ENCODE results near the gene MRPS30.

The MRPS30 gene

DNA sequence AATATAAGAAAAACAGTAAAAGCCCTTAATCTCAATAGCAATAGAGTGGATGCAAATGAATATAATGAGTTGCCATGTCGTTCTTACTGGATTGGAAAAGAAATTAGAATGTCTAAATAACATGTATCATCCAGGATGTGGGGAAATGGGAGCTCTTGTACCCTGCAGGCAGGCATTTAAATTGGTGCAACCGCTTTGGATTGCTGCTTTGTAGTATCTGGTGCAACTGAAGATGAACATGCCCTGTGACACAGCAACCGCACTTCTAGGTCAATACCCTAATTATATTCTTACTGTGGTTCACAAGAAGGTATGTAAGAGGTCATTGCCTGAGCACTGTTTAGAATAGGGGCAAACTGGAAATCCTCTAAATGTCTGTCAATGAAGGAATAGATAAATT, 18.9 kb downstream of the MRPS30 start:
- Histone ChIP-seq H3K27me3 (ENCODE audit: insufficient read depth, poor library complexity, severe bottlenecking) (no peaks in the 10 kb centered on the region), H3K4me3 (ENCODE audit: severe bottlenecking) (no peak overlapping the region), H3K4me1 (ENCODE audit: insufficient read depth, poor library complexity, severe bottlenecking) (no peaks in the 10 kb centered on the region), H3K27ac (ENCODE audit: poor library complexity, severe bottlenecking) (no peak overlapping the region), H3K36me3 (ENCODE audit: low read depth) (peaks cover 17% of the 10 kb centered on the region), H3K9me3 (ENCODE audit: severe bottlenecking) (no peaks in the 10 kb centered on the region)
- TF ChIP-seq, protein P1, sequence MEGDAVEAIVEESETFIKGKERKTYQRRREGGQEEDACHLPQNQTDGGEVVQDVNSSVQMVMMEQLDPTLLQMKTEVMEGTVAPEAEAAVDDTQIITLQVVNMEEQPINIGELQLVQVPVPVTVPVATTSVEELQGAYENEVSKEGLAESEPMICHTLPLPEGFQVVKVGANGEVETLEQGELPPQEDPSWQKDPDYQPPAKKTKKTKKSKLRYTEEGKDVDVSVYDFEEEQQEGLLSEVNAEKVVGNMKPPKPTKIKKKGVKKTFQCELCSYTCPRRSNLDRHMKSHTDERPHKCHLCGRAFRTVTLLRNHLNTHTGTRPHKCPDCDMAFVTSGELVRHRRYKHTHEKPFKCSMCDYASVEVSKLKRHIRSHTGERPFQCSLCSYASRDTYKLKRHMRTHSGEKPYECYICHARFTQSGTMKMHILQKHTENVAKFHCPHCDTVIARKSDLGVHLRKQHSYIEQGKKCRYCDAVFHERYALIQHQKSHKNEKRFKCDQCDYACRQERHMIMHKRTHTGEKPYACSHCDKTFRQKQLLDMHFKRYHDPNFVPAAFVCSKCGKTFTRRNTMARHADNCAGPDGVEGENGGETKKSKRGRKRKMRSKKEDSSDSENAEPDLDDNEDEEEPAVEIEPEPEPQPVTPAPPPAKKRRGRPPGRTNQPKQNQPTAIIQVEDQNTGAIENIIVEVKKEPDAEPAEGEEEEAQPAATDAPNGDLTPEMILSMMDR (IDR thresholded peaks at IDR 0.05; ENCODE audit: poor library complexity, severe bottlenecking): no peak
- ATAC-seq (ENCODE audit: low read depth) (no peak), DNase-seq (ENCODE audit: low spot score) (no peak)

DNA sequence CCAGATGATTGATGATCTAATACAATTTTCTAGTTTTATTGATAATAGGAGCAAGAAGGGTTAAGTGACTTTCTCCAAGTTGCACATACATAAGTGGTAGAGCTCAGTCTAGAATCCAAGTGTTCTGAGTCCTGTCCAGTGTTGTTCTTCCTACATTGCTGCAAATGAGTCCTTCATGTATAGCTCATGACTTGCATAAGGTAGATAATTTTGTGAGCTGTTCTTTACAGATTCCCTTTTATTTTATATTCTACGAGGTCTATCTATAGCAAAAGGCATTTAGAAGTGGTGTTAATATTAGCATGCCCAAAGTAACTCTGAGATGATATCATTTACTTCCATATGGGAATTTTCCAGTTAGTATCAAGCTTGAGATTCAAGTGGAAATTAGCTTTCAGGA, 20.0 kb downstream of the MRPS30 start:
- TF ChIP-seq, protein P1 (IDR thresholded peaks at IDR 0.05; ENCODE audit: poor library complexity, severe bottlenecking): no peak
- no peak for ATAC-seq (ENCODE audit: low read depth)

DNA sequence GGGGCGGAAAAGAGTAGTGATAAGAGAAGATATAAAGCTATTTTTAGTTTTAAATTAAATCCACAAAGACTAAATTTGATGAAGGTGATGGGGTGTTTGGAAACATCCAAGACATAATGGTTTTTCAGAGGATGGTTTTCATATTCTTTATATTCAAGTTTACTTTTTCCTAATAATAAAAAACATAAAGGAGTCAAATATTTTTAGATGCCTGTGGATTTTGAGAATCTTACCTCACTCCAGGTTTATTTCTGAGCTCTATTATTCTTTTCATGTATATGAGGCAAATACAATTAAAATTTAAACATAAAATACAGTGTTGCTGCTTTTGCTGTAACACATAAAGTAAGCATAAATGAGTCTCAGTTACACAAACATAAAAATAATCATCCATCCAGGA, 22.2 kb downstream of the MRPS30 start:
- no peak overlapping the region for H3K27ac ChIP-seq (ENCODE audit: poor library complexity, severe bottlenecking)
- H3K27me3 ChIP-seq (ENCODE audit: insufficient read depth, poor library complexity, severe bottlenecking): no peaks in the 10 kb centered on the region
- H3K36me3 ChIP-seq (ENCODE audit: low read depth): no peaks in the 10 kb centered on the region
- no peak for DNase-seq (ENCODE audit: low spot score)
- H3K9me3 ChIP-seq (ENCODE audit: severe bottlenecking): no peaks in the 10 kb centered on the region
- no peaks in the 10 kb centered on the region for H3K4me1 ChIP-seq (ENCODE audit: insufficient read depth, poor library complexity, severe bottlenecking)
- no peak for ATAC-seq (ENCODE audit: low read depth)
- H3K4me3 ChIP-seq (ENCODE audit: severe bottlenecking): no peak overlapping the region
- TF ChIP-seq, protein P1 (IDR thresholded peaks at IDR 0.05; ENCODE audit: poor library complexity, severe bottlenecking): no peak

More for the DNA sequence above, 20.0 kb downstream of the MRPS30 start:
- H3K4me1 ChIP-seq (ENCODE audit: insufficient read depth, poor library complexity, severe bottlenecking): no peaks in the 10 kb centered on the region
- no peak overlapping the region for H3K27ac ChIP-seq (ENCODE audit: poor library complexity, severe bottlenecking)
- DNase-seq (ENCODE audit: low spot score): no peak
- no peaks in the 10 kb centered on the region for H3K9me3 ChIP-seq (ENCODE audit: severe bottlenecking)
- no peaks in the 10 kb centered on the region for H3K27me3 ChIP-seq (ENCODE audit: insufficient read depth, poor library complexity, severe bottlenecking)
- peaks cover 6% of the 10 kb centered on the region for H3K36me3 ChIP-seq (ENCODE audit: low read depth)
- H3K4me3 ChIP-seq (ENCODE audit: severe bottlenecking): no peak overlapping the region

DNA sequence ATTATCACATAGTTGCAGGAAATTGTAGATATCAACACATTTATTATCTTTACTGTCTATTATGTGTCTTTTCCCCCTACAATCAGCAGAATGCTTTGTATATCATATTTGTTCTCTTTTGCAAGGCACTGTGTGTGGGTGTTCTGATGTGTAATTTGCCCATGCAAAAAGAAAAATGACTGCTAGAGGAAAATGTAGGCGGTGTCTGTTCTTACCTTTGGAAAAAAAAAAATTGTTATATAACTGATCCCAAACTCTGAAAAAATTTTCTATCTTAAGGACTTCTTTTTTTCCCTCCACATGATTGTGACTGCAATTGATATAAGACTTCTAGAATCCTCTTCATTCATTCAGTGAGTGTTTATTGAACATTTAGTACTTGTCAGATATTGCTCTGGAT, 24.5 kb downstream of the MRPS30 start:
- no peaks in the 10 kb centered on the region for H3K36me3 ChIP-seq (ENCODE audit: low read depth)
- TF ChIP-seq, protein P1 (IDR thresholded peaks at IDR 0.05; ENCODE audit: poor library complexity, severe bottlenecking): no peak
- ATAC-seq (ENCODE audit: low read depth): no peak

DNA sequence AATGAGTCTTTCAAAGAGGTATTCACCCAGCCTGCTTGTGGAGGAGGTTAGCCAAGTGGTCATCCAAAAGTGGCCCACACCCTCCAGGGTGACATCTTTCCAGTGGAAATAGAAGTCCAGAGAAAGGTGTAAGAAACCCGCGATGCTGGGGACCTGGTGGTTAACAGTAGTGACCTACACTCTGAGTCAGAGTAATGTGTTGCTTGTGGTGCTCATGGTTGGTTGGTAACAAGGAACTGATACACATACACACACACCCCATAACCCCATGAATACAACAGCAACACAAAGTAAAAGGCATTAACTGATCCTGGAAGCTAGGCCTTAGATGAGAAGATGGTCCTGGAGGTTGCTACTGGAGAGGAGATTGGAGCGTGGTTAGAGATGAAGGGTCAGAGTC, 26.9 kb downstream of the MRPS30 start:
- ATAC-seq (ENCODE audit: low read depth) (no peak), DNase-seq (ENCODE audit: low spot score) (no peak)
- H3K36me3 ChIP-seq (ENCODE audit: low read depth): no peaks in the 10 kb centered on the region
- H3K27ac ChIP-seq (ENCODE audit: poor library complexity, severe bottlenecking): no peak overlapping the region
- H3K4me3 ChIP-seq (ENCODE audit: severe bottlenecking): no peak overlapping the region
- H3K27me3 ChIP-seq (ENCODE audit: insufficient read depth, poor library complexity, severe bottlenecking): no peaks in the 10 kb centered on the region
- H3K9me3 ChIP-seq (ENCODE audit: severe bottlenecking): no peaks in the 10 kb centered on the region
- TF ChIP-seq, protein P1 (IDR thresholded peaks at IDR 0.05; ENCODE audit: poor library complexity, severe bottlenecking): no peak
- no peaks in the 10 kb centered on the region for H3K4me1 ChIP-seq (ENCODE audit: insufficient read depth, poor library complexity, severe bottlenecking)

More for the DNA sequence above, 24.5 kb downstream of the MRPS30 start:
- no peaks in the 10 kb centered on the region for H3K27me3 ChIP-seq (ENCODE audit: insufficient read depth, poor library complexity, severe bottlenecking)
- H3K4me1 ChIP-seq (ENCODE audit: insufficient read depth, poor library complexity, severe bottlenecking): no peaks in the 10 kb centered on the region
- no peak overlapping the region for H3K27ac ChIP-seq (ENCODE audit: poor library complexity, severe bottlenecking)
- DNase-seq (ENCODE audit: low spot score): no peak
- no peaks in the 10 kb centered on the region for H3K9me3 ChIP-seq (ENCODE audit: severe bottlenecking)
- H3K4me3 ChIP-seq (ENCODE audit: severe bottlenecking): no peak overlapping the region
